Midbrain (tissue), 1 donor: ENCODE results near the gene TAPBP.
"Not testable (repeated sequence)": the region's sequence is repeated elsewhere in the genome, so short reads cannot be mapped to it uniquely, and the experiment has no call there.

ENCODE experiments used
- DNase-seq: peaks from one replicate; lab custom pipeline; 2025; lab: John Stamatoyannopoulos, UW

The TAPBP gene

DNA sequence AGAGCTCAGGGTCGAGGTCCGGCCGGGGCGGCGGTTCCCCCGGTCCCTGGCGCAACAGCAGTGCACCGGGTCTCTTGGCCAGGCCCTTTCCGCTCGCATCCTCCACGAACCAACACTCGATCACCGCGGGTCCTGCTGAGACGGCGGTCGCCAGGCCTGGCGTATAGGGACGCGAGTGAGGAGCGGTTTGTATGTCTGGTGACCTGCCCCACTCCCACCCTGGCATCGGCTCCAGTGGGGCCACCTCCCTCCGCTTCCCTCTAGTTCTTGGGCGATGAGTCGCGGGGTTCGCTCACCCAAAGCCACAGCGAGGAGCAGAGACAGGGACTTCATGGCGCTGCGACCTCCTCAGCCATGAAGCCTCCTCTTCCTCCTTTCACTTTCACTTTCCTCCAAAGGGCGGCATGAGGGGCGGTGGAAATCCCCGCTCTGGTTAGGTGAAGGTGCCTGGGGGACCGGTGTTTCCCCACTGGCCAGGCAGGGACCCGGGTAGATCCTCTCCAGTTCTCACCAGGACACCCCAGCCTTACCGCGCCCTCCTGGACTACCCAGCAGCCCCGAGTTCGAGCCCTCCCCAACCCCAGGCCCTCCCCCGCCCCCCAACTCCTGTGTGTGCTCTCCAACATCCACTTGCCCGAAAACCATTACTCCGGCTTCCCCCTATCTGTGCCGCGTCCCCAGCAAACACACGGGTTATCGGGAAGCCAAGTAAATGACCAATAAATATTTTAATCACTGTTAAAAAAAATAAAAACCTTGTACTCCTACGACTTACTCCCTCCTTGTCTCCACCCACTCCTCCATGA is at the start of gene TAPBP:
TSS of gene TAPBP (minus strand) at position 370 of the 806 bp plus-strand sequence. CDS start at position 333, 37 bp downstream.
- DNase-seq, result peak; percentile 53

DNA sequence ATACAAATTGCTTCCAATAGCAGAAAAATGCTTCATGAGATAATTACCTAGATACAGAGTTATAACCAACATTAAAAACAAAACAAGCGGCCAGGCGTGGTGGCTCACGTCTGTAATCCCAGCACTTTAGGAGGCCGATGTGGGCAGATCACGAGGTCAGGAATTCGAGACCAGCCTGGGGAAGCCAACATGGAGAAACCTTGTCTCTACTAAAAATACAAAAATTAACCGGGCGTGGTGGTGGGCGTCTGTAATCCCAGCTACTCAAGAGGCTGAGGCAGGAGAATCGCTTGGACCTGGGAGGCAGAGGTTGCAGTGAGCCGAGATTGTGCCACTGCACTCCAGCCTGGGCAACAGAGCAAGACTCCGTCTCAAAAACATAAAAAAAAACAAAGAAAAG is 49.6 kb upstream of the TAPBP start:
- DNase-seq, result not testable (repeated sequence)

- no peak for DNase-seq
These were observed 45.5 kb upstream of the TAPBP start for GRCh38 chr6:33359331-33359730.

DNA sequence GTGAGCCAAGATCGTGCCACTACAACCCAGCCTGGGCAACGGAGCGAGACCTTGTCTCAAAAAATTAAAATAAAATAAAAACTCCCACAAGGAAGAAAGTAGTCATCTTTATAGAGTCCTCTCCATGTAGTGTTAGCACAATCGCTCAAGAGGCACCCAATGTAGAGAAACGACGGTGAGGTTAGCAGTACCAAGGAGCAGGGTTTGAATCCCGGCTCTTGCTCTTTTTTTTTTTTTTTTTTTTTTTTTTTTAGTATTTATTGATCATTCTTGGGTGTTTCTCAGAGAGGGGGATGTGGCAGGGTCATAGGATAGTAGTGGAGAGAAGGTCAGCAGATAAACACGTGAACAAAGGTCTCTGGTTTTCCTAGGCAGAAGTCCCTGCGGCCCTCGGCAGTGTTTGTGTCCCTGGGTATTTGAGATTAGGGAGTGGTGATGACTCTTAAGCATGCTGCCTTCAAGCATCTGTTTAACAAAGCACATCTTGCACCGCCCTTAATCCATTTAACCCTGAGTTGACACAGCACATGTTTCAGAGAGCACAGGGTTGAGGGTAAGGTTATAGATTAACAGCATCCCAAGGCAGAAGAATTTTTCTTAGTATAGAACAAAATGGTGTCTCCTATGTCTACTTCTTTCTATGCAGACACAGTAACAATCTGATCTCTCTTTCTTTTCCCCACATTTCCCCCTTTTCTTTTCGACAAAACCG is 43.4 kb upstream of the TAPBP start:
- not testable (repeated sequence) for DNase-seq

DNA sequence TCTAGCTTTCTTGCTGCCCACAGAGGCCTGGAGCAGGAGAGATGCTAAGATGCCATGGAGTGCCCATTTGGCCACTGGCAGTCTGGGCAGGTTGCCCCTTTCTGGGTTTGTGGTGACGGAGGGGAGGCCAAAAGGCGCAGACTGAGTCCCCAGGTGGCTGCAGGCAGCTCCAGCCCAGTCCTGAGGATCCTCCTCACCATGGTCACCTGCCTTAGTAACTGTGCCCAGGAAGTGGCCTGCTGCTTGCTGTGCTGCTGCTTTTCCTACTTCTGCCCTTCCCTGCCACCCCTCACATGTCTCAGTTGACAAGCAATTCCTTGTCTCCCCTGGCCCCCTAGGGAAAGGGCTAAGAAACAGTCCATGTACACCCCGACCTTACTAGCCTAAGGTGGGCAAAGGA is 42.4 kb upstream of the TAPBP start:
- no peak for DNase-seq

- not testable (repeated sequence) for DNase-seq
These were observed 42.0 kb upstream of the TAPBP start for GRCh38 chr6:33355860-33356259.

- DNase-seq, result no peak
These were observed 33.9 kb upstream of the TAPBP start for GRCh38 chr6:33347816-33348215.

- DNase-seq, result not testable (repeated sequence)
These were observed 33.1 kb upstream of the TAPBP start for GRCh38 chr6:33346972-33347371.

DNA sequence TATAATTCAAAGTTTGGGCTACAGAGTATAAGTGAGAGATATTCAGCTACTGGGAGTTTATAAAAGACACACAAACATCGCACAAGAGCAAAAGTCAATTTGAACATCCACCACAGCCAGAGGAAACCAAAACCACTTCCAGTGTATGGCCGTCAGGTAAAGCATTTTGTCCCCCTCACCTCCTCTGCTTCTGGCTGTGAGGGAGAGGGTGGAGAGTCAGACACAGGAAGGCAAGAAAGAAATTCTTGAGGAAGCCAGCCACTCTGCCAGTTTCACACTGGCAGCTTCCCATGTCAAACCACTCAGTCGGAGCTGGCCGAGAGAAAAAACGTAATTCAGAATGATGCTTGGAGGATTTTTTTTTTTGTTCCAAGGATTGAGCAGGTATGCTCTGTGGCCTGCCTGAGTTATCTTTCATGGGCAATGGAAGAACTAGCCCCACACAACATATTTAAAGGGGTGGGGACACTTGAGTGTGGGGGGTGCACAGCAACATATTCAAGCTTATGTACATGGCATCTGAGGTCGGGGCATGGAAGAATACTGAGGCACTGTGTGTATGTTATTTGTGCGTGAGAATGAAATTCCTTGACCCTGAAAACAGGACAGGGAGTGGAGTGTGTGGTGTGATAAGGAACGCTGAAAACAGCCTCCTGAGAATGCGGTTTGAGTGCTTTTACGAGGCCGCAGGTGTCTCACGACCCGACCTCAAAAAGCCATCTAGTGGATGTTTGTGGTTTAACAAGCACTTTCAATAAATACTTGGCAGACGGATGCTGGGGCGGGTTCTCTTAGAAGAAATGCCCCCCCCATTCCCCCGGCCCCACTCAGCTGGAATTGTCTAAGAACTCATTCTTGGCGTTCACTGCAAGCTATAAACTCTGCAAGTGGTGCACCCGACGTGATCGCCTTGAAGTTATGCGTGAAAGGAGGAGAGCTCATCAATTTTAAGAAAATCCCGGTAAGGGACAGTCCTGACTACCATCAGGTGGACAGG is 31.1 kb upstream of the TAPBP start:
- DNase-seq, result peak; percentile 30

DNA sequence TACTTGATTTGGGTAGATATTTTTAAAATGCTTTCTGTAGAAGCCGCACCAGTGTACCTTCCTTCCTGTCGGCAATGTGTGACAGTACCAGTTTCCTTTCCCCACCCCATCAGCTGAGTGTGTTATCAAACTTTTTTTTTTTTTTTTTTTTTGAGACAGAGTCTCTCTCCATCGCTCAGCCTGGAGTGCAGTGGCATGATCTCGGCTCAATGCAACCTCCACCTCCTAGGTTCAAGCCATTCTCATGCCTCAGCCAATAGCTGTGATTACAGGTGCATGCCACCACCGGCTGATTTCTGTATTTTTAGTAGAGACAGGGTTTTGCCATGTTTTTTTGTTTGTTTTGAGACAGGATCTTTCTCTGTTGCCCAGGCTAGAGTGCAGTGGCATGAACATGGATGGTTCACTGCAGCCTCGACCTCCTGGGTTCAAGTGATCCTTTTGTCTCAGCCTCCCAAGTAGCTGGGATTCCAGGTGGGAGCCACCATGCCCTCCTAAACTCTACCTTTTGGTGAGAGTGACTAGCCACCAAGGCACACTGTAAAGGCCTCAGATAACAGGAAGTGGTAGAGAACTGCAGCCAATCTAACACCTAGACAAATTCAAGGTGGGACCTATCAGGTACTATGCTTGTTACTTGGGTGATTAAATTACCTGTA is 30.2 kb upstream of the TAPBP start:
- DNase-seq, result no peak

- DNase-seq, result not testable (repeated sequence)
These were observed 29.7 kb upstream of the TAPBP start for GRCh38 chr6:33343606-33343952.

DNA sequence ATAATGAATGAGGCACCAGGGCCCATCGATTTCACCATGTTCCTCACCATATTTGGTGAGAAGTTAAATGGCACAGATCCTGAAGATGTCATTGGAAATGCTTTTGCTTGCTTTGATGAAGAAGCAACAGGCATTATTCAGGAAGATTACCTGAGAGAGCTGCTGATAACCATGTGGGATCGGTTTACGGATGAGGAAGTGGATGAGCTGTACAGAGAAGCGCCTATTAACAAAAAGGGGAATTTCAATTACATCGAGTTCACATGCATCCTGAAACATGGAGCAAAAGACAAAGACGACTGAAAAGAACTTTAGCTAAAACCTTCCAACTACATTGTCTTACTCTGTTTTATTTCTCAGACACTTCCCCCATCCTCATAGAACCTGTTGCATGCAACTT is 25.3 kb upstream of the TAPBP start:
- DNase-seq, result no peak

GRCh38 chr6:33336495-33336894 is 22.6 kb upstream of the TAPBP start:
- no peak for DNase-seq

DNA sequence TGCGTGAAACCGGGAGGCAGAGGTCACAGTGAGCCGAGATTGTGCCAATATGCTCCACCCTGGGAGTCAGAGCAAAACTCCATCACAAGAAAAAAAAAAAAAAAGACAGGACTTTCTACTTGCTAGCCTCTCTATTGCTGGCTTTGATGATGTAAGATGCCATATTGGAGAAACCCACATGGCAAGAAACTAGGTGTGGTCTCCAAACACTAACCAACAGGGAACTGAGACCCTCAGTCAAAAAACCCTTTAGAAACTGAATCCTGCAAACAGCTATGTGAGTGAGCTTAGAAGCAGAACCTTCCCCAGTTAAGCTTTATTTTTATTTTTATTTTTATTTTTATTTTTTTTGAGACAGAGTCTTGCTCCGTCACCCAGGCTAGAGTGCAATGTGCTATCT is 22.0 kb upstream of the TAPBP start:
- no peak for DNase-seq

GRCh38 chr6:33333666-33334065 is 19.8 kb upstream of the TAPBP start:
- DNase-seq, result no peak

GRCh38 chr6:33330736-33331135 is 16.9 kb upstream of the TAPBP start:
- DNase-seq, result no peak

DNA sequence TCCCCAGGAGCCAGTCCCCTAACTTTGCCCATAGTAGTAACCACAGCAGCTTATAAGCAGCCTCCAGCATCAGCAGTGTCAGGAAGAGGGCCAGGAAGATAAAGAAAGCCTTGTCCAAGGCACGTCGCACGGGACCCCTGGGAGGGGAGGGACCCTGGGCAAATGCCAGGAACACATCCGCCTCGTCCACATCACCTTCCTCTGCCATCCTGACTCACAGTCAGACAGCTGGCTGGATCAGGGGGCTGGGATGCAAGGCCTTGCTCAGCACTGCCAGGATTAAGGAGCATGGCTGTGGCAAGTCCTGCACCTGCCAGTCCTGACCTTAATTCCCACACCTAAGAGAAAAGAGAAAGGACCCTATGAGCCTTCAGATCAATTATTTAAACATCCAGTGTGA is 15.2 kb upstream of the TAPBP start:
- DNase-seq, result no peak

DNA sequence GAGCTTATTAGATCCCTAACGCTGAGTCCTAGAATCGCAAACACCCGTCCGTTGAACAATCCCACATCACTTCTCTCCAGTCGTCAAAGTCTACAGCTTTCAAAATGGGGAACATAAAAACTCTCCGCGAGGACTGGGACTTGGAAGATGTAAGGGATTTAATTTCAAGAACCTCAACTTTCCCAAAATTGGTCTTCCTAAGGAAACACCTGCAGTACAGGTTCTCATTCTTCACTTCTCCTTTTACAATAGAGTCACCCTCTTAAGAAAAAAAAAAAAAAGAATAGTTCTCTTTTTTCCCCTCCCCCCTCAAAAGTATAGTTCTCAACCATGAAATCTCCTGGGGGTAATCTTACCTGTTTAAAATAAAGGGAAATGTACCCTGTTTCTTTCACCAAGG is 10.2 kb upstream of the TAPBP start:
- no peak for DNase-seq

DNA sequence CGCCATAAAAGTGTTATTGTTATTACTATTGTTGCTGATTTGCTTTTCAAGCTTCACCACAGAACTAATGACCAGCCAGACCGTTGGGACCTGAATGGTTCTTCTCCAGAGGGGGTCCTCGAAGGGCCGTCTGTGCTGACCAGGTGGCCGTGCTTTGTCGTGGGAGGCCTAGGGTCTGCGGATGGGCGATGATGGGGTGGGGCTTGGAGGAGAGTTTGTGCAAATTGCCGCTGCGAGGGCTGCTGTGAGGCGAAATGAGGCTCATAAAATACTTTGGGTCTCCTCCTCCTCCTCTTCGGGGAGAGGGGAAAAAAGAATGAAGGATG is 9.7 kb upstream of the TAPBP start:
- no peak for DNase-seq

DNA sequence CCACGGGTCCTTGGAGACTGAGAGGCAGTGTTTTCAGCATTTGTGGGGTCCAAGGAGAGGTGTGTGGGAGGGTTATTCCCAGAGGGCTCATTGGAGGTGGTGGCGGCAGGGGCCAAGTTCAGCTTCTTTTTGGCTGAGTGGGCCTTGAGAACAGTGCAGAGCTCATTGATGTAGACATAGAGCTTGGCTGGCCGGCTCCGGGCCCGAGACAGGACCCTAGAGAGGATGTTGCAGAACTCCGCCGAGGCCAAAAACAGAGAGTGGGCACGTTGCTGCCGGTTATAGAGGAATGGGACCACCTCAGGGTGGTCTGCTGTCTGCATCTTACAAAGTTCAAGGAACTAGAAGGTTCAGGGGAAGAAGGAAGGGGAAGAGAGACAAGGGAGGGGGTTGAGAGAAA is 7.3 kb upstream of the TAPBP start:
- no peak for DNase-seq

DNA sequence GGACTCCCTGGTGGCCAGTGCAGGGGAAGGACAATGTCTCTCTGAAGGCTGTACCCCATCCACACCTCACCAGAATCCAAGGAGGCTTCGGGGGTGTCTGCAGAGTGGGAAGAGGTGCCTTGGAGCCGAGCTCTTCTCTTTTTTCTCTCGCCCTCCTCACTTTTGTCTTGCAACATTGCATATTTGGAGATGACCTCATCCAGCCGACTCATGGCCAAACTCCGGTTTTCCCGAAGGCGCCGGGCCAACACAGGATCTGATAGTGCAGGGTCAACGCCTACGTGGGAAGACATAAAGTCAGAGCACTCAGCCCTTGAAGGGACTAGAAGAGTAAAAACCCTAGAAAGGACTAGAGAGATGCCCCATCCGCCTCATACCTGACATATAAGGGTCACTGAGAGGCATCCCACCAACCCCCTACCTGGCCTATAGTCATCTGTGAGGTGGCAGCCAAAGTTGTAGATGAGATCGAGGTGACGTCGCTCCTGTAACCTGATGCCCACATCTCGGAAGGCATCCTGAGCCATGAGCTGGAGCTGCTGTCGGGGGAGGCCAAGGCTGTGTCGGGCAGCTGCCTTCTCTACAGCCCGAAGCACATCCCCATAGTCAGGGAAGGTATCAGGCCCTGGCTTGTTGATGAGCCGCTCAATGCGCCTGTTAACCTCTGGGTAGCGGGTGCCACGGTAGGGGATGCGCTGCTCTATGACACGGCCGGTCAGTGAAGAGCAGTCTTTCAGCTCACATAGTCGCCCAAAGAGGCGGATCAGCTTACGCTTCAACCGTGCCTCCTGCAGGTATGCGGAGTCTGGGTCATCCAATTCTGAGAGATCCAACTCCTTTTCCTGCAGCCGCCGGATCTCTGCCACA is 6.7 kb upstream of the TAPBP start:
- DNase-seq, result no peak
